HCT116 (cell line): ENCODE data around the gene SZT2. TPM values are rescaled to one million over a fixed set of nuclear protein-coding genes. Genes with fewer than 3 reads are reported as not detected.
A peak's percentile ranks its signal among the peaks of the same experiment; 100 is the strongest.

ENCODE experiments used
- ATAC-seq: fragments of 200-7000 bp; cut with Tn5 transposase; 2 replicates; pipeline ENCODE4 v1.9.1; 2020; ENCODE audit warnings: mild to moderate bottlenecking, moderate library complexity
- BruUV-seq: library from RNA; stranded (reverse); fragments of 400-500 nt; replicated peaks from 2 replicates; lab custom pipeline; 2021; lab: Mats Ljungman, UMichigan
- CTCF ChIA-PET: fragments of 300-600 bp; sonication (Branson Sonifier 250); formaldehyde crosslinking; loops from one replicate; lab custom pipeline; 2021; ENCODE audit warnings: antibody characterized with exemption; lab: Charles Lee
- POLR2A ChIA-PET: fragments of 300-600, 350-600 bp; sonication (Branson Sonifier 250); formaldehyde crosslinking; loops from one replicate; lab custom pipeline; 2021; ENCODE audit warnings: antibody characterized with exemption; lab: Charles Lee
- RAD21 ChIA-PET, 2 experiments: fragments of 300-600 bp; sonication (Branson Sonifier 250); formaldehyde crosslinking; loops; one replicate each; lab custom pipeline; 2023; ENCODE audit warnings: low total read pairs in 2 of 2; ENCODE audit not compliant: uncharacterized antibody in 2 of 2, unreplicated experiment in 2 of 2, low non-redundant PET in 1 of 2; lab: Charles Lee
- DNase-seq: peaks from one replicate; pipeline ENCODE4 v3.0.0-alpha.2; 2010; ENCODE audit warnings: low read depth, low spot score
- H2AFZ ChIP-seq: fragments of 200-600 bp; shearing (Covaris generic), sonication (generic); 2 replicates; pipeline ENCODE4 v1.6.1; 2017; ENCODE audit warnings: low read depth, mixed run types, mixed read lengths, antibody characterized with exemption, low read length; ENCODE audit not compliant: poor library complexity, severe bottlenecking
- H3K27ac ChIP-seq: 2 replicates; pipeline ENCODE4 v1.5.1; 2012; ENCODE audit warnings: low read depth, low read length
- H3K27me3 ChIP-seq: fragments of 200-600 bp; sonication (generic); 2 replicates; pipeline ENCODE4 v1.6.1; 2016; ENCODE audit warnings: mixed run types, low read length, mixed read lengths; ENCODE audit not compliant: insufficient read depth
- H3K36me3 ChIP-seq, 2 experiments: fragments of 200-500 bp in 1 of 2; fragments of 200-600 bp in 1 of 2; sonication (Bioruptor generic) in 1 of 2; sonication (generic) in 1 of 2; 2 replicates each; pipeline versions ENCODE4 v1.5.1 to v1.6.1; 2014 to 2016; ENCODE audit warnings: low read length in 2 of 2, inconsistent platforms in 1 of 2, mixed read lengths in 1 of 2, mixed run types in 1 of 2; ENCODE audit not compliant: insufficient read depth in 2 of 2, control insufficient read depth in 1 of 2
- H3K4me1 ChIP-seq, 2 experiments: fragments of 200-600 bp in 1 of 2; sonication (generic) in 1 of 2; 2 replicates each; pipeline versions ENCODE4 v1.5.1 to v1.6.1; 2012 to 2017; ENCODE audit warnings: low read length in 2 of 2, inconsistent platforms in 1 of 2, mild to moderate bottlenecking in 1 of 2, mixed read lengths in 1 of 2, mixed run types in 1 of 2, moderate library complexity in 1 of 2; ENCODE audit not compliant: insufficient read depth in 2 of 2, control insufficient read depth in 1 of 2
- H3K4me2 ChIP-seq: fragments of 200-600 bp; sonication (generic); 2 replicates; pipeline ENCODE4 v1.6.1; 2017; ENCODE audit warnings: mixed run types, low read length, mixed read lengths
- H3K4me3 ChIP-seq, 2 experiments: fragments of 200-600 bp in 1 of 2; sonication (generic) in 1 of 2; replicated peaks in 1 of 2; 2 replicates each; pipeline ENCODE4 v1.5.1; 2011 to 2016; ENCODE audit warnings: low read length in 2 of 2, control low read depth in 1 of 2, low read depth in 1 of 2, mild to moderate bottlenecking in 1 of 2, mixed read lengths in 1 of 2, mixed run types in 1 of 2
- H3K79me2 ChIP-seq: fragments of 200-600 bp; sonication (generic); 2 replicates; pipeline ENCODE4 v1.6.1; 2017; ENCODE audit warnings: mild to moderate bottlenecking, mixed run types, low read length, moderate library complexity, mixed read lengths; ENCODE audit not compliant: insufficient read depth
- H3K9ac ChIP-seq: fragments of 200-600 bp; sonication (generic); 2 replicates; pipeline ENCODE4 v1.6.1; 2016; ENCODE audit warnings: low read length, mixed read lengths
- H3K9me2 ChIP-seq: fragments of 200-600 bp; sonication (generic), shearing (Covaris generic); 2 replicates; pipeline ENCODE4 v1.6.1; 2017; ENCODE audit warnings: mixed run types, mild to moderate bottlenecking, moderate library complexity; ENCODE audit not compliant: insufficient read depth
- H3K9me3 ChIP-seq, 2 experiments: fragments of 200-500 bp in 1 of 2; fragments of 200-600 bp in 1 of 2; sonication (Bioruptor generic) in 1 of 2; sonication (generic) in 1 of 2; 2 replicates each; pipeline ENCODE4 v1.6.1; 2014 to 2017; ENCODE audit warnings: low read length in 2 of 2, mixed read lengths in 2 of 2, inconsistent platforms in 1 of 2, low read depth in 1 of 2, mild to moderate bottlenecking in 1 of 2, mixed run types in 1 of 2, moderate library complexity in 1 of 2; ENCODE audit not compliant: control insufficient read depth in 1 of 2, insufficient read depth in 1 of 2
- H4K20me1 ChIP-seq: fragments of 200-600 bp; sonication (generic), shearing (Covaris generic); 2 replicates; pipeline ENCODE4 v1.6.1; 2017; ENCODE audit warnings: mixed run types, mild to moderate bottlenecking, moderate library complexity; ENCODE audit not compliant: insufficient read depth
- CBX3 ChIP-seq: IDR thresholded peaks from 2 replicates; pipeline ENCODE4 v1.6.1; 2012; ENCODE audit warnings: low read depth
- CEBPB ChIP-seq: IDR thresholded peaks from 2 replicates; pipeline ENCODE4 v1.6.1; 2012; ENCODE audit warnings: low read depth
- EGR1 ChIP-seq: IDR thresholded peaks from 2 replicates; pipeline ENCODE4 v1.6.1; 2012; ENCODE audit warnings: low read depth
- ELF1 ChIP-seq: IDR thresholded peaks from 2 replicates; pipeline ENCODE4 v1.6.1; 2012; ENCODE audit warnings: low read depth, borderline replicate concordance
- JUND ChIP-seq: IDR thresholded peaks from 2 replicates; pipeline ENCODE4 v1.6.1; 2012
- POLR2A ChIP-seq: IDR thresholded peaks from 2 replicates; pipeline ENCODE4 v1.7.0; 2011; ENCODE audit warnings: borderline replicate concordance; ENCODE audit not compliant: insufficient read depth, insufficient read length; ENCODE audit errors: extremely low read depth
- POLR2AphosphoS5 ChIP-seq: IDR thresholded peaks from 2 replicates; pipeline ENCODE4 v1.6.1; 2011; ENCODE audit warnings: mild to moderate bottlenecking, low read depth, low read length, moderate library complexity
- RAD21 ChIP-seq: IDR thresholded peaks from 2 replicates; pipeline ENCODE4 v1.6.1; 2012; ENCODE audit warnings: low read depth, mild to moderate bottlenecking
- SIN3A ChIP-seq: IDR thresholded peaks from 2 replicates; pipeline ENCODE4 v1.6.1; 2012; ENCODE audit warnings: low read depth
- SP1 ChIP-seq: IDR thresholded peaks from 2 replicates; pipeline ENCODE4 v1.6.1; 2012; ENCODE audit warnings: low read depth
- SRF ChIP-seq: IDR thresholded peaks from 2 replicates; pipeline ENCODE4 v1.6.1; 2012; ENCODE audit warnings: low read depth
- TCF7L2 ChIP-seq: IDR thresholded peaks from 2 replicates; pipeline ENCODE4 v1.7.0; 2011; ENCODE audit warnings: borderline replicate concordance, inconsistent platforms; ENCODE audit not compliant: insufficient read depth, insufficient read length; ENCODE audit errors: extremely low read depth
- YY1 ChIP-seq: IDR thresholded peaks from 2 replicates; pipeline ENCODE4 v1.6.1; 2011; ENCODE audit warnings: low read length, low read depth, moderate library complexity, mild to moderate bottlenecking; ENCODE audit not compliant: insufficient replicate concordance; ENCODE audit errors: extremely low read depth
- ZFX ChIP-seq: fragments of 450-650 bp; IDR thresholded peaks from 2 replicates; pipeline ENCODE4 v1.6.1; 2017
- ZNF274 ChIP-seq: fragments of 200-500 bp; sonication (Bioruptor generic); IDR thresholded peaks from 2 replicates; pipeline ENCODE4 v1.6.1; 2014; ENCODE audit warnings: mild to moderate bottlenecking, low read depth, low read length, inconsistent platforms
- intact Hi-C: fragments of 100-400 bp; cut with micrococcal nuclease; formaldehyde crosslinking; loops from 2 replicates; pipeline ENCODE4 v1.10.0; 2022
- total RNA-seq: library from RNA; stranded (reverse); gene quantifications from one replicate; pipeline ENCODE4 v1.2.1, GENCODE V29; 2021; ENCODE audit not compliant: unreplicated experiment
- TF ChIP-seq, protein P1 (sequence below), 3 experiments: fragments of 200-600 bp in 1 of 3; sonication (generic) in 1 of 3; IDR thresholded peaks in 2 of 3; conservative IDR thresholded peaks in 1 of 3; 2 replicates each; pipeline ENCODE4 v1.5.1; 2012 to 2017; ENCODE audit warnings: low read depth in 2 of 3, low read length in 2 of 3, antibody characterized with exemption in 1 of 3, borderline replicate concordance in 1 of 3, control low read depth in 1 of 3, mild to moderate bottlenecking in 1 of 3, mixed read lengths in 1 of 3, mixed run types in 1 of 3, moderate library complexity in 1 of 3; ENCODE audit not compliant: insufficient read depth in 1 of 3
- TF ChIP-seq, protein P2 (sequence below): IDR thresholded peaks from 2 replicates; pipeline ENCODE4 v1.6.1; 2012; ENCODE audit warnings: low read depth

SZT2 gene
- total RNA-seq, 1 experiment from 2014 or later = 43.0 TPM

DNA sequence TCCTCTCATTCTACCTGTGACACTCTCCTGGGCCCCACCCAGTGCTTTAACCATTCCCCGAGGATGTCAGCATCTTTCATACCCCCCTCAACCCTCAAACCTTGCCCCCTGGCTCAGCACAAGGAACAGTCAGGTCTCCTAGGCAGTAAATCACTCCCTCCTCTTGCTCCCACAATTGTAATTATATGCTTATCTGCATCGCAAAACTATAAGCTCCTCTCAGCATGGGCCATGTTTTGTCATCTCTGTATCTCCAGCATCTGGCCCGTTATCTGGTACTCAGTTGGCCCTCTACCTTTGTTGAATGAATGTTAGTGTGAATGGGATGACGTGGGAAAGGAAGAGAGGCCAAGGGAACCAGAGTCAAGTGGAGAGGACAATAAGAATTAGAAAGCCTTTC is 19.1 kb upstream of the SZT2 start:
- no peak for TF ChIP-seq YY1
- TF ChIP-seq ELF1 = no peak
- TF ChIP-seq POLR2AphosphoS5 = peak; percentile 47
- TF ChIP-seq CBX3 = no peak
- TF ChIP-seq, all 23 proteins: peak for 1
- Histone ChIP-seq H3K9me2 (no peaks in the 10 kb centered on the region), H3K36me3 (no peaks in the 10 kb centered on the region), H3K27me3 (no peaks in the 10 kb centered on the region), H3K4me2 (peak overlapping the region; percentile 66; the same call in 1 of the 2 replicates), H3K9ac (0 out of 2 replicates have a peak overlapping the region, but pooled peaks have one; percentile 15), H3K27ac (peak overlapping the region; percentile 93), H3K79me2 (peaks cover 40% of the 10 kb centered on the region), H3K4me1 (peaks cover 40 to 83% of the 10 kb centered on the region in 2 experiments), H4K20me1 (no peaks in the 10 kb centered on the region), H3K9me3 (no peaks in the 10 kb centered on the region), H2AFZ (no peak overlapping the region), H3K4me3 (no peak overlapping the region)
- BruUV-seq = no TSS peak
- ChIA-PET POLR2A (no interaction called here), RAD21 (interaction anchor here in 1 of 2 experiments (0.7 kb wide), 1 partner anchor 285 kb away, joined by 3 read pairs; no protein-coding TSS in a partner anchor), CTCF (no interaction called here)
- ATAC-seq (no peak), DNase-seq (no peak)
- intact Hi-C loops = no loop called here

DNA sequence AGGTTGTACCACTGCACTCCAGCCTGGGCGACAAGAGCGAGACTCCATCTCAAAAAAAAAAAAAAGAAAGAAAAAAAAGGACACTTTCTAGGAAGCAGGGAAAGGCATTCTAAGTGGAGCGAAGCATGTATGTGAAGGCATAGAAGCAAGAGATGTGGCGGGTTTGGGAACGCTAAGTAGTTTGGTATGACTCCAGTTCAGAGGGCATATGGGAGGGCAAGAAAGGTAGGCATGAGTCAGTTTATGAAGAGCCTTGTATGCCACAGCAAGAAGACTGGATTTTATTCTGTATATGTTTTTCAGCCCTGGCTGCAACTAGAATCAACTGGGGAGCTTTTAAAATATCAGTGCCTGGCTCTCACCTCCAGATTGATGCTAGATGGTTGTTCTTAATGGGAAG is 17.5 kb upstream of the SZT2 start:
- no TSS peak for BruUV-seq
- ChIA-PET CTCF (no interaction called here), RAD21 (no interaction called here), POLR2A (interaction anchor here (1.6 to 2.4 kb wide), 2 partner anchors 9 to 87 kb away, joined by 3 to 7 read pairs; partner anchors contain the start of gene C1orf210)
- peak; percentile 42 for DNase-seq
- Histone ChIP-seq H3K27me3 (no peaks in the 10 kb centered on the region), H3K4me3 (peak overlapping the region in 1 of 2 experiments; percentile 34; a peak in 2 of 4 replicates), H3K36me3 (no peaks in the 10 kb centered on the region), H3K4me2 (peak overlapping the region; percentile 66), H3K9me2 (no peaks in the 10 kb centered on the region), H4K20me1 (no peaks in the 10 kb centered on the region), H2AFZ (no peak overlapping the region), H3K27ac (peak overlapping the region; percentile 93), H3K9me3 (no peaks in the 10 kb centered on the region), H3K4me1 (peaks cover 31 to 72% of the 10 kb centered on the region in 2 experiments), H3K9ac (peak overlapping the region; percentile 59), H3K79me2 (peaks cover 24% of the 10 kb centered on the region)
- ATAC-seq = no peak
- intact Hi-C loops = no loop called here
- TF ChIP-seq EGR1 (no peak), SIN3A (no peak), CBX3 (no peak), TCF7L2 (no peak), RAD21 (no peak), ZFX (no peak), ZNF274 (no peak), POLR2AphosphoS5 (no peak), SRF (no peak), CEBPB (no peak), SP1 (no peak), POLR2A (no peak), ELF1 (no peak), JUND (no peak)
- TF ChIP-seq, protein P1, sequence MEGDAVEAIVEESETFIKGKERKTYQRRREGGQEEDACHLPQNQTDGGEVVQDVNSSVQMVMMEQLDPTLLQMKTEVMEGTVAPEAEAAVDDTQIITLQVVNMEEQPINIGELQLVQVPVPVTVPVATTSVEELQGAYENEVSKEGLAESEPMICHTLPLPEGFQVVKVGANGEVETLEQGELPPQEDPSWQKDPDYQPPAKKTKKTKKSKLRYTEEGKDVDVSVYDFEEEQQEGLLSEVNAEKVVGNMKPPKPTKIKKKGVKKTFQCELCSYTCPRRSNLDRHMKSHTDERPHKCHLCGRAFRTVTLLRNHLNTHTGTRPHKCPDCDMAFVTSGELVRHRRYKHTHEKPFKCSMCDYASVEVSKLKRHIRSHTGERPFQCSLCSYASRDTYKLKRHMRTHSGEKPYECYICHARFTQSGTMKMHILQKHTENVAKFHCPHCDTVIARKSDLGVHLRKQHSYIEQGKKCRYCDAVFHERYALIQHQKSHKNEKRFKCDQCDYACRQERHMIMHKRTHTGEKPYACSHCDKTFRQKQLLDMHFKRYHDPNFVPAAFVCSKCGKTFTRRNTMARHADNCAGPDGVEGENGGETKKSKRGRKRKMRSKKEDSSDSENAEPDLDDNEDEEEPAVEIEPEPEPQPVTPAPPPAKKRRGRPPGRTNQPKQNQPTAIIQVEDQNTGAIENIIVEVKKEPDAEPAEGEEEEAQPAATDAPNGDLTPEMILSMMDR (IDR thresholded peaks at IDR 0.05 in 2 of 3, conservative IDR thresholded peaks at IDR 0.05 in 1 of 3; ENCODE audit: borderline replicate concordance in 1 of 3, insufficient read depth in 1 of 3, low read depth in 2 of 3, low read length in 2 of 3) = no peak
- TF ChIP-seq, protein P2, sequence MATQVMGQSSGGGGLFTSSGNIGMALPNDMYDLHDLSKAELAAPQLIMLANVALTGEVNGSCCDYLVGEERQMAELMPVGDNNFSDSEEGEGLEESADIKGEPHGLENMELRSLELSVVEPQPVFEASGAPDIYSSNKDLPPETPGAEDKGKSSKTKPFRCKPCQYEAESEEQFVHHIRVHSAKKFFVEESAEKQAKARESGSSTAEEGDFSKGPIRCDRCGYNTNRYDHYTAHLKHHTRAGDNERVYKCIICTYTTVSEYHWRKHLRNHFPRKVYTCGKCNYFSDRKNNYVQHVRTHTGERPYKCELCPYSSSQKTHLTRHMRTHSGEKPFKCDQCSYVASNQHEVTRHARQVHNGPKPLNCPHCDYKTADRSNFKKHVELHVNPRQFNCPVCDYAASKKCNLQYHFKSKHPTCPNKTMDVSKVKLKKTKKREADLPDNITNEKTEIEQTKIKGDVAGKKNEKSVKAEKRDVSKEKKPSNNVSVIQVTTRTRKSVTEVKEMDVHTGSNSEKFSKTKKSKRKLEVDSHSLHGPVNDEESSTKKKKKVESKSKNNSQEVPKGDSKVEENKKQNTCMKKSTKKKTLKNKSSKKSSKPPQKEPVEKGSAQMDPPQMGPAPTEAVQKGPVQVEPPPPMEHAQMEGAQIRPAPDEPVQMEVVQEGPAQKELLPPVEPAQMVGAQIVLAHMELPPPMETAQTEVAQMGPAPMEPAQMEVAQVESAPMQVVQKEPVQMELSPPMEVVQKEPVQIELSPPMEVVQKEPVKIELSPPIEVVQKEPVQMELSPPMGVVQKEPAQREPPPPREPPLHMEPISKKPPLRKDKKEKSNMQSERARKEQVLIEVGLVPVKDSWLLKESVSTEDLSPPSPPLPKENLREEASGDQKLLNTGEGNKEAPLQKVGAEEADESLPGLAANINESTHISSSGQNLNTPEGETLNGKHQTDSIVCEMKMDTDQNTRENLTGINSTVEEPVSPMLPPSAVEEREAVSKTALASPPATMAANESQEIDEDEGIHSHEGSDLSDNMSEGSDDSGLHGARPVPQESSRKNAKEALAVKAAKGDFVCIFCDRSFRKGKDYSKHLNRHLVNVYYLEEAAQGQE = no peak
